Measurements from ENCODE around the gene CCNH. TPM values are rescaled to one million over a fixed set of nuclear protein-coding genes. Genes with fewer than 3 reads are reported as not detected.

CCNH gene
- polyA plus RNA-seq, 4 donors, result 32.2 to 54.3 (median 38.5) TPM

Other genes starting within 250 kb of the CCNH start
- gene RASA1, start 145.0 kb downstream of the CCNH start, polyA plus RNA-seq, result 10 to 100 TPM in 3 of 4 donors, 1 to 10 TPM in 1; 9.5 to 30.5 (median 13.7) TPM

Data from small intestine (tissue), 4 donors.